Measurements from ENCODE around the gene MACROH2A1.

Gene MACROH2A1

GRCh38 chr5:135329066-135329912, 69.7 kb downstream of the MACROH2A1 start:
- no peak for DNase-seq

DNA sequence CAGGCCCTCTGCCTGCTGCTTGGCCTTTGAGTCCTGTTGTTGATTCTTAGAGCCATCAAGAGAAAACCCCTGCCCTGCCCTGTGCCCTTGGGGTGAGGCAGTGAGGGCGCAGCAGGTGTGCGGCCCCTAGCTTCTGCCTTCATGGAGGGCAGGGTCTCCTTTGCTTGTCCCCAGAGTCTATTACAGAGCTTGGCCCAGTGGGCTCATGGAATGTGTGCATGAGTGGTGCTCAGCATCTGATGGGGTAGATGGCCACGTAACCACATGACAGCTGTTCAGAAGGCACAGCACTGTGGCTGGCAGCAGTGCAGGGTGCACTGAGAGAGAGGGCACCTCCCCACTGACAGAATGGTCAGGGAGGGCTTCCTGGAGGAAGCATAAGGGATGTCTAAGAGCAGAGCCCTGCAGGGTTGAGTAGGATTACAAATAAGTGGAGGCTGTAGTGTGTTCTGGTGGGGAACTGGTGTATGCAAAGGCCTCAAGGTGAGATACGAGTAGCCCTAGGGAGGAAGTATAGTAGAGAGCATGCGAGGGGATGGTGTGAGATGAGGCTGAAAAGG, 70.8 kb downstream of the MACROH2A1 start:
- no peak for DNase-seq

- no peak for DNase-seq
These were observed 71.5 kb downstream of the MACROH2A1 start for GRCh38 chr5:135327429-135328127.

DNA sequence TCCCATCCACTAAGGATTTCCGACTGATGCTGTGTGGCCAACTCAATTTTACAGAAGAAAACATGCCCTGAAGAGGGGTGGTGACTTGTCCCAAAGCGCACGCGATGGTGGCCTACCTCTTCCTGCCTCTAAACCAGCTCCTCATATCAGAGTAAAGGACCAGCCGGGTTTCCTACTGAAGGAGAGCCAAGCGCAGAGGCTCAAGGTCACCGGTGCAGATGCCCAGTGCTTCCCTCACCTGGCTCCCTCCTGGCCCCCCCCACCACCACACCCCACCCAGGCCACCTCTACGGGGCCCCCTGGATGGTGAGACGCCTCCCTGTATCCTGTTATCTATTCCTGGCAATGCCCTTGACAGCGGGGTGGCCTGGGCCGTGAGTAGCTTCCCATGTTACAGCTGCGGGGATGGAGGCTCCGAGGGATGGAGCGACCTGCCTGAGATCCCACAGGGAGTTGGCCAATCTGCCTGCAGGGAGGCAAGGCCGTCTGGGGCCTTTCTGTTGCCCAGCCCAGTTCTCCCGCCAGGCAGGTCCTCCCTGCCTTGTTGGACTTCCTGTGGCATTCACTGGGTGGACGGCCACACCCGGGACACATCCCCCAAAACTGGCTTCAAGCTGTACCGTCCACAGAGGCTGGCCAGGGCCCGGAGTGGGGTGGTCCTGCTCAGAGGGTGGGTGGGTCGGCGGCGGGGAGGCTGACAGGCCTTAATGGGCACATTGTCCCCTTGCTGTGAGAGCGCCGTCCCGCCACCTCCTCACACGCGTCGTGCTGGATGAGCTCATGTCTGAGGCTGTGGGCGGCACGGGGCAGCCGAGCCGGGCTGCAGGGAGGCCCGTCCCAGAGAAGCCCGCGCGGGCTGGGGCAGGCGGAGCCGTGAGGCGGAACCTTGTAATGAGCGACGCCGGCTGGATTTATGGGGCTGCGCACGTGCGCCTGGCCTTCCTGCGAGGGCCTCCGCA, 72.5 kb downstream of the MACROH2A1 start:
- no peak for DNase-seq

DNA sequence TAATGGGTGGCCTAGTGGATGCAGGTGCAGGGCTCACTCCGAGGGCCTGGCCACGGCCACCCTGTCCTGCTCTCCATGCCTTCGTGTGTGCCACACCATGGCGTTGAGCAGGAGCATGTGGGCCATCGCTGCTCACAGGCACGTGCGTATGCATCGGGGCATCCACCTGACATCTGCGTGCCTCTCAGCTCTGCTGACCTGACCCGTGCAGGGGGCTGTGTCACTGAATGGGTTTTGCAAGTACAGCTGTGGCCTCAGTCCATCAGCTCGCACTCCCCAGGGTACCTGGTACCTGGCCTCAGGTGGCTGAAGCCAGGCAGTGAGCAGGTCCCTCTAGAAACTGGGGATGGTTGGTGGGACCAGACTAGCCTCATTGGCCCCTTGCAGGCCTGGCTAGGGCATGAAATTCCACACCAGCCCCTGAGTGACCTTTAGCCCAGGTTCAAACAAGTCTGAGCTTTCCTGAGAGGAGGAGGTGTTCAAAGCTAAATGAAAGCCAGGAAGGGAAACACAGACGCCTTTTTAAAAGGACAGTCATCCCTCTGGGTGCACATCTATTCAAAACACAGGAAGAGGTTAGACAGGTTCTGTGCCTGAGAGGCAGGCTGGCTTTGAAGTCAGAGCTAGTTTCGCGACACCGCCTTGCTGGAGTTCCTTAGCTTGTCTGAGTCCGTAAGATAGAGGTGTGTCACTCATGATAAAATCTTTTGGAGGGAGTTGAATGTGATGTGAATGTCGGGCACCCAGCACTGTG, 74.0 kb downstream of the MACROH2A1 start:
- DNase-seq = no peak

- DNase-seq = no peak
These were observed 74.9 kb downstream of the MACROH2A1 start for GRCh38 chr5:135324160-135324559.

DNA sequence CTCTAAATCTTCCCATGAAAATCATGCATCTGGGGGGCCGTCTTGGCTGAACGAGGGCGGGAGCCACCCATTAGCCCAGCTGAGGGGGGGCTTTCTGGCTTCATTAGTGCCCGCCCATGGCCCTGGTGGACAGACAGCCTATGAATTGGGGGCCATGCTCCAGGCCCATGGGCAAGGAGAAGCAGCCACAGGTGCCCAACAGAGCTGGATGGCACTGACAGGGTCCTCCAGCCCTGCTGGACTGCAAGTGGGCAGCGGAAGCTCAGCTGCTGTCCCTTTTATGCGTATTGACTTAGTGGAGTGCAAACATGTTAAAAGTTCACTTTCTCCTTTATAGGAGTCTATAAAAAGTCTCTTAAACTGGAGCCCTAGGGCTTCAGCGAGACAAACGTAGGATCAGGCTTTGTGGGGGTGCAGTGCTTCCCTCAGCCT, 75.3 kb downstream of the MACROH2A1 start:
- no peak for DNase-seq

DNA sequence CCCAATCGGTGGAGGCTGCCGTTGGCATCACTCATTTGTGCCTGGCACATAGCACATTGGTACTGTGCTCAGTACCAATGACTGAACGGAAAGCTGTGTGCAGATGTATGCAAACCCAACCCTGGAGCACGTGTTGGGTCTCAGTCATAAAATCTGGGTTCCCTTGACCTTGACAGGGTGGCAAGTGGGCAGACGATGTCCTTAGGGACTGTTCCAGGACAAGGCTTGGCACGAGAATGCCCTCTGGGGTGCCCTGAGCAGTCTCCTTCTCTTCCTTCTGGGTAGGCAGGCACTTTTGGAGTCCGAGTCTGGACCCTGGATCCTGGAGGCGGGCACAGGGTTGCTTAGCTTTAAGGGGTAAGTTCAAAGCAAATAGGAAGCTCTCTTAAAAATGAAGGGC, 75.8 kb downstream of the MACROH2A1 start:
- no peak for DNase-seq

GRCh38 chr5:135322744-135323143, 76.3 kb downstream of the MACROH2A1 start:
- no peak for DNase-seq

DNA sequence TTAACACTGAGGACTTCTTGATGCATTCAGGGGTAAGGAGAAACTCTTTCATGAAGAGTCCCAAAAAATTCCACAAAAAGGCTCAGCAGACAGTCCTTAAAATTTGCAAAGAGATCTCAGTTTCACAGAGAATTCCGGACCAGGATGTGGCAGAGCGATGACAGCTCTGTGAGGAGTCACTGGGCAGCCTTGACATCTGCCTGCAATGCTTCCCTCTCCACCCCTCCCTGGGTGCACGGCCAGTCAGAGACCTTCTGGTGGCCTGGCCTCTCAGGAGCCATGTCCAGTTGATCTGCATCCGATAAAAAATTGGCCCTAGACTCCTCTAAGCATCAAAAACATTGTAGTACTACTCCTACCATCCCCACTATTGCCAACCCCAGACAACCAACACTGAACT, 76.8 kb downstream of the MACROH2A1 start:
- no peak for DNase-seq

DNA sequence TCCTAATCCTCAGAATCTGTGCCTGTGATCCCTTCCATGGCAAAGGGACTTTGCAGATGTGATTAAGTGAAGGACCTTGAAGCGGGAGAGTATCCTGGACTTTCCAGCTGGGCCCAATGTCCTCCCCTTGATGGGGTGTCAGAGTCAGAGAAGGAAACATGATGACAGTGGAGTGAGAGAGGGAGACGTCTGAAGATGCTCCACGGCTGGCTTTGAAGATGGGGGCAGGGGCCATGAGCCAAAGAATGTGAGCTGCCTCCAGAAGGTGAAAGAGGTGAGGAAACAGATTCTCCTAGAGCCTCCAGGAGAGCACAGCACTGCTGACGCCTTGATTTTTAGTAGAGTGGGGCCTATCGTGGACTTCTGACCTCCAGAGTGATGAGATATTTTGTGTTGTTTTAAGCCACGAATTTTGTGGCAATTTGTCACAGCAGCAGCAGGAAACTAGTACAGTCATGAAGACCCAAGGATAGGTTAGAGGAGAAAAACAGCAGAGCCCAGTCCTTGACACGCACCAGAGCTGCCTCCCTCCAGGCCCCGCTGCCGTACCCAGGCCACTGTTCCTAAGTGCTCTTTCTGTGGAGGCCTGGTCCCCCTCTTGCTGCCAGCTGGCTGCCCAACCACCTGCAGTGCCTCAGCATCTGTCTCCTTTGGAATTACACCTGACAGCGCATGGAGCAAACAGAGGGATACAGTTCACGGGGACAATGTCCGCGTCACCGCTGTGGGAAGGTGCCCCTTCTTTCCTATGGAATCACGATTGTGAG, 78.1 kb downstream of the MACROH2A1 start:
- no peak for DNase-seq

- DNase-seq = no peak
These were observed 79.0 kb downstream of the MACROH2A1 start for GRCh38 chr5:135319928-135320606.

DNA sequence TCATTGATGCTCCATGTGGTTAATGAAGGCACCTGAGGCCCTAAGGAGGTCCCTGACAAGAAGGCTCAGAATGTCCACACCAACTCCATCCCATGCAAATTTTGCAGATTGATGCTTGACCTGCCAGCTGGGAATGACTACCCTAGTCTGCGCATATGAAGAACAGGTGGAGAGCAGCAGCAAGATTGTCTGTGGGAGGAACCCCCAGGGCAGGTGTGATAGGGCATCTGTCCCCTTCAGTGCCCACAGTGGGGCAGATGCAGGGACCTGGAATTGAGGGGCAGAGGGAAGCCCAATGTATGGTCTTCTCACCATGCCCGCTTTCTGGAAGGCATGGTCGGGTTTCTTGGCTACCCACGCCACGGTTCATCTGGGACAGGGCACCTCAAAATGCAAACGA, 79.6 kb downstream of the MACROH2A1 start:
- no peak for DNase-seq

GRCh38 chr5:135318924-135319323, 80.1 kb downstream of the MACROH2A1 start:
- DNase-seq = no peak

- DNase-seq = no peak
These were observed 81.0 kb downstream of the MACROH2A1 start for GRCh38 chr5:135318037-135318436.

GRCh38 chr5:135317286-135317685, 81.7 kb downstream of the MACROH2A1 start:
- DNase-seq = no peak

- no peak for DNase-seq
These were observed 83.6 kb downstream of the MACROH2A1 start for GRCh38 chr5:135315386-135315785.

DNA sequence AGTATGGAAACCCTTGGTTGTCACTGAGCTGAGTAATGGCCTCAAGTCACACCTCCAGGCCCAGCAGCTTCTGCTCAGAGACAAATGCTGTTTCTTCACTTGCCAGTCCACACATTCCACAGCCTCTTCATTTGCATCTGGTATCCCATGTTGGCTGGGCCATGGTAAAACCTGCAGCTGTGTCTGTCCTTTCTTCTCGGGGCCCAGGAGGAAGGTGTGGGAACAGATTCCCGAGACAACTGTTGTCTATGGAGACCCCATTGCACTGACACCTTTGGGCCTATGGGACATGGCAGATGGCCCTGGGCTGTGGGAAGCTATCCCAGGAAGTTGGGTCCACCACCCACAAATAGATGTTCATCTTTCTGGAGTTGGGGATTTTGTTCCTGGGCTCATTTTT, 85.1 kb downstream of the MACROH2A1 start:
- DNase-seq = no peak

- DNase-seq = no peak
These were observed 85.6 kb downstream of the MACROH2A1 start for GRCh38 chr5:135313405-135313804.

DNA sequence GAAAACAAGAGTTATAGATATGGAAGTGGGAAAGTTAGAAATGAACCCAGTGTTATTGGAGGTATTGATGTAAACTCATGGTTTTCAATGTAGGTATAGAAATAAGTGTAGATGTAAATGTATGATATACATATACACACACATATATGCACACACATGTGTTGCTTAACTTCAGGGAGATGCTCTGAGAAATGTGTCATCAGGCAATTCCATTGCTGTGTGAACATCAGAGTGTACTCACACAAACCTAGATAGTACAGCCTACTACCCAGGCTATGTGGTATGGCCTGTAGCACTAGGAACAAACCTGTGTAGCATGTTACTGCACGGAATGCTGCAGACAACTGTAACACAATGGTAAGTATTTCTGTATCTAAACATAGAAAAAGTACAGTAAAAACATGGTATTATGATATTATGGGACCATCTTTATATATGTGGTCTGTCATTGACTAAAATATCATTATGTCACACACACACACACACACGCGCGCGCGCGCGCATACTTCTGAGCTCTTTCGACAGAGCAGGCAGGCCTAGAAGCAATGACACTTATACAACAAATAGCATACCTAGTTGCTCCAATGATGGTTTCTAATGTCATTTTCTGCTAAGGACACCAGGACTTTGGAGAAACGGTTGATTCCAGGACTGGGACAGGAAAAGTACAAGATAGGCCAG, 86.6 kb downstream of the MACROH2A1 start:
- no peak for DNase-seq
